Osteocyte (in vitro differentiated cells): ENCODE data around the gene ADCY3. TPM values are rescaled to one million over a fixed set of nuclear protein-coding genes. Genes with fewer than 3 reads are reported as not detected.

Experiments
- DNase-seq: peaks from one replicate; pipeline ENCODE4 v3.0.0; 2021; ENCODE audit warnings: mixed read lengths; ENCODE audit not compliant: unreplicated experiment; ENCODE audit errors: extremely low spot score
- H3K27ac Mint-ChIP-seq: one replicate; pipeline ENCODE4 v1.8.0; 2021; ENCODE audit warnings: mild to moderate bottlenecking, mixed read lengths; ENCODE audit not compliant: unreplicated experiment
- H3K27me3 Mint-ChIP-seq: one replicate; pipeline ENCODE4 v1.8.0; 2021; ENCODE audit warnings: mixed read lengths; ENCODE audit not compliant: unreplicated experiment
- H3K36me3 Mint-ChIP-seq: one replicate; pipeline ENCODE4 v1.8.0; 2021; ENCODE audit warnings: mixed read lengths; ENCODE audit not compliant: unreplicated experiment
- H3K4me1 Mint-ChIP-seq: one replicate; pipeline ENCODE4 v1.8.0; 2021; ENCODE audit warnings: mixed read lengths; ENCODE audit not compliant: unreplicated experiment
- H3K4me3 Mint-ChIP-seq: one replicate; pipeline ENCODE4 v1.8.0; 2021; ENCODE audit warnings: mild to moderate bottlenecking, moderate library complexity, mixed read lengths; ENCODE audit not compliant: unreplicated experiment
- H3K9me3 Mint-ChIP-seq: one replicate; pipeline ENCODE4 v1.8.0; 2021; ENCODE audit warnings: mixed read lengths; ENCODE audit not compliant: unreplicated experiment
- total RNA-seq: library from RNA; stranded (reverse); gene quantifications from 2 replicates; pipeline ENCODE4 v1.2.1, GENCODE V29; 2021
- TF ChIP-seq, protein P1 (sequence below): fragments of 200-600 bp; sonication (generic); IDR thresholded peaks from 2 replicates; pipeline ENCODE4 v1.5.0; 2021; ENCODE audit warnings: antibody characterized with exemption, mild to moderate bottlenecking, moderate library complexity

ADCY3 gene
- total RNA-seq, 1 donor from 2014 or later = 99.9 TPM

DNA sequence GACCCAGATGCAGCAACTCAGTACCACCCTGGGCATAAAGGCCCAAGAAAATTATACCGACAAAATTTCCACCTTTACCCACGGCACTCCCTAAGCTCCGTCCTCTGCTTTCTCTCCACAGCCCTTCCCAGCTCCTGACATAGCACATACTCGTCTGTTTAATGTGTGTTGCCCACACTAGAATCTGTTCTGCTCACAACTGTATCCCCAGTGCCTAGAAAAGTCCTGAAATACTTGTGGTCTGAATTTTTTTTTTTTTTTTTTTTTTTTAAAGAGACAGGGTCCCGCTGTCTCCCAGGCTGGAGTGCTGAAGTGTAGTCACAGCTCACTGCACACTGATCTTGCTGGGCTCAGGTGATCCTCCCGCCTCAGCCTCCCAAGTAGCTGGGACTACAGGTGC lies 62.3 kb downstream of the ADCY3 start:
- Mint-ChIP-seq H3K27ac (peak overlapping the region; percentile 24), H3K9me3 (no peaks in the 10 kb centered on the region), H3K27me3 (no peaks in the 10 kb centered on the region), H3K4me3 (no peak overlapping the region), H3K4me1 (peaks cover 49% of the 10 kb centered on the region), H3K36me3 (peaks cover 2% of the 10 kb centered on the region)
- no peak for DNase-seq
- TF ChIP-seq, protein P1, sequence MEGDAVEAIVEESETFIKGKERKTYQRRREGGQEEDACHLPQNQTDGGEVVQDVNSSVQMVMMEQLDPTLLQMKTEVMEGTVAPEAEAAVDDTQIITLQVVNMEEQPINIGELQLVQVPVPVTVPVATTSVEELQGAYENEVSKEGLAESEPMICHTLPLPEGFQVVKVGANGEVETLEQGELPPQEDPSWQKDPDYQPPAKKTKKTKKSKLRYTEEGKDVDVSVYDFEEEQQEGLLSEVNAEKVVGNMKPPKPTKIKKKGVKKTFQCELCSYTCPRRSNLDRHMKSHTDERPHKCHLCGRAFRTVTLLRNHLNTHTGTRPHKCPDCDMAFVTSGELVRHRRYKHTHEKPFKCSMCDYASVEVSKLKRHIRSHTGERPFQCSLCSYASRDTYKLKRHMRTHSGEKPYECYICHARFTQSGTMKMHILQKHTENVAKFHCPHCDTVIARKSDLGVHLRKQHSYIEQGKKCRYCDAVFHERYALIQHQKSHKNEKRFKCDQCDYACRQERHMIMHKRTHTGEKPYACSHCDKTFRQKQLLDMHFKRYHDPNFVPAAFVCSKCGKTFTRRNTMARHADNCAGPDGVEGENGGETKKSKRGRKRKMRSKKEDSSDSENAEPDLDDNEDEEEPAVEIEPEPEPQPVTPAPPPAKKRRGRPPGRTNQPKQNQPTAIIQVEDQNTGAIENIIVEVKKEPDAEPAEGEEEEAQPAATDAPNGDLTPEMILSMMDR = no peak

GRCh38 chr2:24856791-24857211 lies 63.2 kb downstream of the ADCY3 start:
- Mint-ChIP-seq H3K27ac (peak overlapping the region; percentile 93), H3K27me3 (no peaks in the 10 kb centered on the region), H3K4me1 (peaks cover 48% of the 10 kb centered on the region), H3K9me3 (no peaks in the 10 kb centered on the region), H3K36me3 (peaks cover 2% of the 10 kb centered on the region), H3K4me3 (no peak overlapping the region)
- TF ChIP-seq, protein P1 = no peak
- DNase-seq = no peak

GRCh38 chr2:24855726-24856125 lies 64.3 kb downstream of the ADCY3 start:
- Mint-ChIP-seq H3K27ac (peak overlapping the region; percentile 93), H3K4me3 (no peak overlapping the region), H3K36me3 (peaks cover 2% of the 10 kb centered on the region), H3K9me3 (no peaks in the 10 kb centered on the region), H3K27me3 (no peaks in the 10 kb centered on the region), H3K4me1 (peaks cover 59% of the 10 kb centered on the region)
- TF ChIP-seq, protein P1 = no peak
- DNase-seq = no peak

DNA sequence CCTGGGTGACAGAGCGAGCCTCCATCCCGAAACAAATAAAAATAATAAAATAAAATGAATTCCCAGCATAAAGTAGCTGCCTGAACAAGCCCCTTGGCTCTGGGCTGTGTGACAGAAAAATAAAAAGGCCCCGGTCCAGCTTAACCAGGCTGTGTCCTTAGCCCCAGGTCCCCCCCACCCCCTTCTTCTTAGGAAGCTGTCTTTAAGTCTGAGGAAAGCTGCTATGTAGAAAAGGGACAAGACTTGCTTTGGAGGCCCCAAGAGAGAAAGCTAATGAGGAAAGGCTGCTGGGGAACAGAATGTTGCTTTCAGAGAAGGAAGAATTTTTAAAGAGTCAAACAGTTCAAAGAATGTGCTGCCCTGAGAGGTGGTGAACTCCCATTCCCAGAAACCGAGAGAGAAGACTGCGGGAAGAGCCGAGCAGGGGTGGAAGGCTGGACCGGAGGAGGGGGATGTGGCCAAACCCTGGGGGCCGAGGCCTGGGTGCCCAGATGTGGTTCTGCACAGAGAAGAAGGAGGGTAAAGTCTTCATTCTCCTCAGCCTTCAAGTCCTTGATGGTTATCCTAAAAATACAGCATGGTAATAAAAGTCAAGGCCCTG lies 64.9 kb downstream of the ADCY3 start:
- peaks cover 2% of the 10 kb centered on the region for H3K36me3 Mint-ChIP-seq
- TF ChIP-seq, protein P1 = no peak
- no peaks in the 10 kb centered on the region for H3K9me3 Mint-ChIP-seq
- peak overlapping the region; percentile 31 for H3K4me3 Mint-ChIP-seq
- no peak for DNase-seq
- H3K27me3 Mint-ChIP-seq = no peaks in the 10 kb centered on the region
- peak overlapping the region; percentile 93 for H3K27ac Mint-ChIP-seq
- peaks cover 60% of the 10 kb centered on the region for H3K4me1 Mint-ChIP-seq

DNA sequence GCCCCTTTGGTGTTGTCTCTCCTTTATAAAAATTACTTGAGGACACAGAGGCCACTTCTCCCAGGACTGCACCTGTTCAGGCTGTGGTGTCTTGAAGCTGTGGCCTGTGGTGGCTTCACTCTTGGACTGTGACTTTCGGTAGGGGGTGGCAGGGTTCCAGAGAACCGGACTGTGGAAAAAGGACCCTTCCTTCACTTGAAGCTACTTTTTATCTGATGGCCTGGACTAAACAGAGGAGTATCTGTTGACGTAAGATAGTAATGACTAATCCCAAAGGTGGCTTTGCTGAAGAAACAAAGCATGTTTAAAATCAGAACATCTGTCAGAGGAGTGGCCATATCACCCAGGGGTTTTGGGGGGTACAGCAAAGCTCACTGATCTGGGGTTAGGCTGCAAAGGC lies 66.0 kb downstream of the ADCY3 start:
- Mint-ChIP-seq H3K27me3 (no peaks in the 10 kb centered on the region), H3K36me3 (no peaks in the 10 kb centered on the region), H3K27ac (peak overlapping the region; percentile 93), H3K4me3 (no peak overlapping the region), H3K9me3 (no peaks in the 10 kb centered on the region), H3K4me1 (peaks cover 60% of the 10 kb centered on the region)
- TF ChIP-seq, protein P1 = no peak
- no peak for DNase-seq
